SIG-M5 treated with dmso at 0.1 percent for 504 hours (cell line): ENCODE measurements around the gene MRPL2.
"Not testable (repeated sequence)": the region's sequence is repeated elsewhere in the genome, so short reads cannot be mapped to it uniquely, and the experiment has no call there.

ENCODE experiments used
- DNase-seq: peaks from one replicate; lab custom pipeline; 2025; ENCODE audit not compliant: unreplicated experiment; lab: John Stamatoyannopoulos, UW

MRPL2 gene

GRCh38 chr6:43082806-43083655, 23.8 kb upstream of the MRPL2 start:
- peak; percentile 38 for DNase-seq

GRCh38 chr6:43081922-43082321, 22.7 kb upstream of the MRPL2 start:
- not testable (repeated sequence) for DNase-seq

GRCh38 chr6:43081043-43081442, 21.8 kb upstream of the MRPL2 start:
- DNase-seq = no peak

- no peak for DNase-seq
Measured at GRCh38 chr6:43078691-43079090, 19.5 kb upstream of the MRPL2 start.

GRCh38 chr6:43077981-43078511, 18.8 kb upstream of the MRPL2 start:
- no peak for DNase-seq

GRCh38 chr6:43077333-43077809, 18.1 kb upstream of the MRPL2 start:
- DNase-seq = no peak

GRCh38 chr6:43076464-43077332, 17.5 kb upstream of the MRPL2 start:
- DNase-seq = no peak

GRCh38 chr6:43075670-43076463, 16.6 kb upstream of the MRPL2 start, which contains the start of gene PTK7:
TSS of gene PTK7 (plus strand) at chr6:43076314. CDS start at chr6:43076489, 175 bp downstream.
- peak; percentile 40 for DNase-seq

GRCh38 chr6:43074847-43075669, 15.8 kb upstream of the MRPL2 start:
- no peak for DNase-seq

- DNase-seq = peak; percentile 60
Measured at GRCh38 chr6:43070028-43070632, 10.9 kb upstream of the MRPL2 start.

GRCh38 chr6:43062818-43063217, 3.6 kb upstream of the MRPL2 start:
- DNase-seq = no peak

- no peak for DNase-seq
Measured at GRCh38 chr6:43061861-43062260, 2.6 kb upstream of the MRPL2 start.

- no peak for DNase-seq
Measured at GRCh38 chr6:43060755-43061633, 1.8 kb upstream of the MRPL2 start.

- DNase-seq = no peak
Measured at GRCh38 chr6:43060034-43060754, 960 bp upstream of the MRPL2 start.

- peak; percentile 9 for DNase-seq
Measured at GRCh38 chr6:43058531-43058930, 703 bp downstream of the MRPL2 start.

- no peak for DNase-seq
Measured at GRCh38 chr6:43055966-43056365, 3.3 kb downstream of the MRPL2 start.

GRCh38 chr6:43054206-43054943, 4.9 kb downstream of the MRPL2 start:
- no peak for DNase-seq
